GM12864 (cell line): ENCODE measurements around the gene KRTAP10-7.

ENCODE experiments used
- DNase-seq: peaks from one replicate; pipeline ENCODE4 v3.0.0-alpha.2; 2011; ENCODE audit warnings: low read depth
- H3K4me3 ChIP-seq: 2 replicates; pipeline ENCODE4 v1.5.1; 2011; ENCODE audit warnings: mild to moderate bottlenecking, low read depth, low read length, control low read depth
- CTCF ChIP-seq: IDR thresholded peaks from 2 replicates; pipeline ENCODE4 v1.5.1; 2011; ENCODE audit warnings: low read depth, mild to moderate bottlenecking, moderate library complexity, low read length, control low read depth, inconsistent platforms; ENCODE audit errors: missing control alignments

The KRTAP10-7 gene

DNA sequence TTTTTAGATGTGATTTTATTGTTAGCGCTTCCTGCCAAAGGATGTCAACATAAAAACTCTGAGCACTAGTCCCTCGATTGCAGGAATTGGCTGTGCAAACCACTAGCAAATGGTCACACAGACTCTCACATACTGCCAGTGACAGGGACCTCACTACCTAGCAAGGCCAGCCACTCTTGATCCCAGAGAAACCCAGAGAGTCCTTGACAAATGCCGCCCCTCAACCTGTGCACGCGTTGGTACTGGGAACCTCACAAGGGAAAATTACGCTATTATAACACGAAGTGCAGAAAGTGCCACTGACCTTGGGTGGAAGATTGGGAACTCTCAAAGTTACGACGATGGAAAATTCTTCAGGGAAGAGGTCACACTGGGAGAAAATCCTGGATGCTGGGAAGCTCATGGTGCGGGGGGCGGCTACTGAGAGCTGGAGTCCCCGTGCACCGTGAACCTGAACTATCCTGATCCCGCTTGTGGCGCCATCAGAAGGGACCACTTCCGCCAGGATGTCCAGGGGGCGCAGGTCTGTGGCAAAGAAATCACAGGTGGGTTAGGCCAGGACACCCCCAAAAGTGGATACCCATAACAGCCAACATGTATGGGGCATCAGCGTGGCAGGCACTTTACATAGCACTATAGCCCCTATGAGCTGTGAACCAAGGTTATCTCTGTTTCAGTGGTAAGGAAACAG, 32.8 kb upstream of the KRTAP10-7 start:
- DNase-seq, result no peak
- TF ChIP-seq CTCF, result no peak
- no peak overlapping the region for H3K4me3 ChIP-seq

DNA sequence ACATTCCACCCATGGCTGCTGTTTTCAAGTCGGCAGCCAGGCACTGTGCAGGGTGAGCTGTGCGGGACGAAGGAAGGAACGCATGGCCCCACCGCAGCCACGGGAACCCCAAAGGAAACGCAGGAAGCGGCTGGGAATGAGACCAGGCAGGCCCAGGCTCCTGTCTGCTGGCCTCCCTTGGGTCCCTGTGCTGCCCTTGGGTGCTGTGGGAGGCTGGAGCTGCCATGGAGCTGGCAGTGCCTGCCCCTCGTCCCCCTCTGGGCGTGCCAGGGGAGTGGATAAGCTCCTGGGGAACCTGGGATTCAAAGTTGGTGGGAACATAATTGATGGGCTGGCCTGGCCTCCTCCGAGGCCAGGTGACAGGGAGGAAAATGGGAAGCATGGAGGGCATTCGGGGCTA, 32.1 kb upstream of the KRTAP10-7 start:
- no peak for DNase-seq
- TF ChIP-seq CTCF, result no peak

GRCh38 chr21:44568667-44569556, 31.5 kb upstream of the KRTAP10-7 start:
- no peak for TF ChIP-seq CTCF
- H3K4me3 ChIP-seq, result no peak overlapping the region
- DNase-seq, result no peak

More for the DNA sequence above, 32.1 kb upstream of the KRTAP10-7 start:
- H3K4me3 ChIP-seq, result no peak overlapping the region

DNA sequence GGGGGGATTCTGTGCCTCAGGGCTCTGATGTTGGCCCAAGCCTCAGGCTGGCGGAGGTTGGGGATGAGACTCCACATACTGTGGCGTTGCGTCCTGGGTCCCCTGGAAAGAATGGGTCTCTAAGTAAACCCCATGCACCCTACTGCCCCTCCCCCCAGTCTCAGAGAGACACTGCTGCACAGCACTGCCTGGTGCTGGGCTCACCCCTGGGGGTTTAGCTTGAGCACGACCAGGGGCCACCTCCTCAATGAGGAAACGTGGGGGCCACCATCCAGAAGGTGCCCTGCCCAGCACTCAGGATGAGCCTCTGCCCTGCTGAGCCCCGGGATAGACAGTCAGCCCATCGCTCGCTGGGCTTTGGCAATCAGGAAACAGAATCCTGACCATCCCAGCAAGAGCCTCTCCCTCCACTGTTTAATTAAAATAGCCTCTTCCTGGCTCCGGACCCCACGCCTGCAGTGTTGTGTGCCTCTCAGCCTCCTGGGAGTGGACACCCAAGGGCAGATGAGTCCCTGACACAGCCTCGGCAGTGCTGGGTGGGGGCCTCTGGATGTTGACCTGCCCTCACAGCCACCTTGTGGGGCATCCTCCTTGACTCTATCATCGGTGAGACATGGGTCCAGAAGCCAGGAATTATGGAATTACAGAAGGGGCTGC, 30.4 kb upstream of the KRTAP10-7 start:
- no peak for TF ChIP-seq CTCF
- no peak overlapping the region for H3K4me3 ChIP-seq
- DNase-seq, result no peak

DNA sequence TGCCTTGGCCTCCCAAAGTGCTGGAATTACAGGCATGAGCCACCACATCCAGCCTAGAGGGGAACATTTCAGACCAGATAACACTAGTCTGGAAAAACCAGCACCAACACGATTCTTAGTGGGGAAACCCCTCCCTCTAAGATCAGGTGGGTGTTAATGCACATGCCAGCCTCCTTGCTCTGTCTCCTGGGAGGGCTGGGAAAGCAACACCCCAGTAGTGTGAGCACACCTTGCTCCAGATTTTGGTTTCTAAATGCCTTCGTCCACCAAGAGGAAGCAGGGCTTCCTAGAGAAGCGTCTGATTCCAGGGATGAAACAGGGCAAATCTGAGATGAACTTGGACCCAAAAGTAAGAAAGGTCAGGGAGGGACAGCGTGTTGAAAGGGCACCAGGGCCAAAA, 29.1 kb upstream of the KRTAP10-7 start:
- no peak overlapping the region for H3K4me3 ChIP-seq
- TF ChIP-seq CTCF, result no peak
- no peak for DNase-seq

DNA sequence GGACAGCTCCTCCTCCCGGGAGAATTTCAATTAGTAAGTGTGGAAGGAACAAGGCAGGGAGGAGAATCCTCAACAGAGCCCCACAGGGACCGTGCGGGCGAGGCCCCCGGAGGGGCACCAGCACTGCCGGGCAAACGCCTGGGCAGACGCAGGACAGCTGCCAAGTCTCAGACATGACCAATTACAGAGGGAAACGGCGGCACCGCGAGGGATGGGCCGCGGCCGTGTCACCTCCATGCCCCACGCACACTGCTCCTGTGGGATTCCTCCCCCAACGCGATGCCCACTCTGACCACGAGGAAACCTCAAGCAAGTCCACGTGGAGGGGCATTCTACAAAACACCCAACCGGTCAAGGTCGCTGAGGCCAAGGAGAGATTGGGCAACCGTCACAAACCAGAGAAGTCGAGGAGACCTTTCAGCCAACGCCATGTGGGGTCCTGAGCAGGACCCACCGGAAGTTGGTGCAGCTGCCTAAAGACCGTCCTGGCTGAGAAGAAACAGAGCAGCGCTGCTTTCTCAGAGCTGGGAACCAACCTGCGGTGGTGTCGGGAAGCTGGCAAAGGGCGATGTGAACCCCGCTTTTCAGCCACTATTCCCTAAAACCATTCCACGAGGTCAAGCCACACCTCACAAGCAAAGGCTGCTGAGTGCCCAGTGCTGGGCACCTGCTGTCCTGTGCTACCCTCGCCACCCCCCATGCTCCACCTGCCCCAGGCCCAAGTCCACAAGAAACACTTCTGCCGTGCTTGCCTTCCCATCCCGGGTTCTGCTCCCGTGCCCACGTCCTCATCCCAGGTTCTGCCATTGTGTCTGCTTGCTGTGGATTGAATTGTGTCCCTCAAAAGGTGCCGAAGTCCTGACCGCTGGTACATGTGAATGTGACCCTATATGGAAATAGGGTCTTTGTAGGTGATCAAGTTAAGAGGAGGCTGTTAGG, 28.3 kb upstream of the KRTAP10-7 start:
- H3K4me3 ChIP-seq, result no peak overlapping the region
- TF ChIP-seq CTCF, result no peak
- no peak for DNase-seq
